SU-DHL-6 (cell line): ENCODE results near the gene ARL15.

ENCODE experiments used
- CTCF ChIP-seq: fragments of 200-600 bp; sonication (generic); IDR thresholded peaks from one replicate; pipeline ENCODE4 v1.5.1; 2017; ENCODE audit warnings: antibody characterized with exemption, mild to moderate bottlenecking, low read length, moderate library complexity; ENCODE audit not compliant: insufficient read depth, poor library complexity, severe bottlenecking
- EZH2phosphoT487 ChIP-seq: fragments of 200-600 bp; sonication (generic), shearing (Covaris generic); conservative IDR thresholded peaks from 2 replicates; pipeline ENCODE4 v1.6.1; 2018; ENCODE audit warnings: mild to moderate bottlenecking, antibody characterized with exemption, low read length, moderate library complexity, mixed read lengths

GRCh38 chr5:54086191-54086590 lies 224.2 kb downstream of the ARL15 start:
- TF ChIP-seq CTCF (no peak), EZH2phosphoT487 (no peak)
